Esophagus muscularis mucosa (tissue), 4 donors: ENCODE measurements around the gene LRCOL1. TPM values are rescaled to one million over a fixed set of nuclear protein-coding genes. Genes with fewer than 3 reads are reported as not detected.

ENCODE experiments used
- DNase-seq: peaks from one replicate; pipeline ENCODE4 v3.0.0-alpha.2; 2017; ENCODE audit errors: extremely low spot score
- H3K27ac ChIP-seq, 4 donors: fragments of 200-600 bp; sonication (generic); replicated peaks in 1 of 4; 1 replicate in 3 of 4; 2 replicates in 1 of 4; pipeline ENCODE4 v1.5.1; 2016 to 2019; ENCODE audit warnings: mild to moderate bottlenecking in 1 of 4
- H3K27me3 ChIP-seq, 4 donors: fragments of 200-600 bp; sonication (generic); one replicate each; pipeline versions ENCODE4 v1.5.1 to v1.6.0; 2016 to 2019
- H3K36me3 ChIP-seq, 4 donors: fragments of 200-600 bp; sonication (generic); one replicate each; pipeline ENCODE4 v1.5.1; 2016 to 2019
- H3K4me1 ChIP-seq, 4 donors: fragments of 200-600 bp; sonication (generic); one replicate each; pipeline ENCODE4 v1.5.1; 2016 to 2019
- H3K4me3 ChIP-seq, 4 donors: fragments of 200-600 bp; sonication (generic); 1 replicate in 2 of 4; 2 replicates in 2 of 4; pipeline ENCODE4 v1.5.1; 2016 to 2019; ENCODE audit warnings: mild to moderate bottlenecking in 4 of 4, moderate library complexity in 1 of 4
- H3K9me3 ChIP-seq, 4 donors: fragments of 200-600 bp; sonication (generic); 1 replicate in 3 of 4; 2 replicates in 1 of 4; pipeline ENCODE4 v1.5.1; 2016 to 2019
- EP300 ChIP-seq: sonication (generic); formaldehyde crosslinking; IDR thresholded peaks from one replicate; pipeline ENCODE4 v1.6.1; 2017; ENCODE audit warnings: antibody characterized with exemption
- POLR2A ChIP-seq: fragments of 450-650 bp; IDR thresholded peaks from one replicate; pipeline ENCODE4 v1.6.1; 2017; ENCODE audit warnings: antibody characterized with exemption, moderate library complexity, mild to moderate bottlenecking, low read depth
- POLR2AphosphoS5 ChIP-seq, 2 donors: sonication (generic); formaldehyde crosslinking; IDR thresholded peaks; one replicate each; pipeline ENCODE4 v1.6.1; 2017; ENCODE audit warnings: antibody characterized with exemption in 2 of 2
- WGBS: methylation state at CpG from one replicate; pipeline ENCODE4 v1.1.5; 2018; 5-methylcytosine and 5-hydroxymethylcytosine counted together
- intact Hi-C: fragments of 100-400 bp; cut with DNase I; formaldehyde crosslinking; loops from one replicate; pipeline ENCODE4 v1.15.1; 2023
- total RNA-seq, 4 donors: library from RNA; depleted of rRNA; stranded (reverse); fragments of >200 nt; gene quantifications; one replicate each; pipeline versions ENCODE4 v1.1.0 to v1.2.1, GENCODE V29; 2016
- TF ChIP-seq, protein P1 (sequence below), 3 experiments: fragments of 200-600 bp in 2 of 3; fragments of 450-650 bp in 1 of 3; sonication (generic) in 2 of 3; IDR thresholded peaks; one replicate each; pipeline ENCODE4 v1.5.1; 2017 to 2019; ENCODE audit warnings: antibody characterized with exemption in 3 of 3, mild to moderate bottlenecking in 2 of 3, moderate library complexity in 1 of 3

LRCOL1 gene
- total RNA-seq, 4 donors from 2014 or later: not detected

DNA sequence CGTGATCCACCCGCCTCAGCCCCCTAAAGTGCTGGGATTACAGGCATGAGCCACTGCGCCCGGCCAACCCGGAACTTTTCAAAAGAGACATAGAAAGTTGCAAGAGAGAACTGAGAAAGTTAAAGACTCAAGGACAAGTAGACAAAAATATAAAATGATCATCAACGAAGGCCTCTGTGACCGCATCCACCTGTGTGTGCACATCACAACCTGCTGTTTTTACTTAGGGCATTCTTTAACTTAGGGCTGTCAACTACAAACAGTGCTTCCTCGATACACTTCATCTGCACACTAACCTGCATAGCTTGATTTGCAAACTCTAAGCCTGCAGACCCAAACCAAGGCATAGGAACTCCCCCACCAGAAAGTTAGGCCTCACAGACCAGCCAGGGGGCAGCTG, 23.0 kb upstream of the LRCOL1 start:
- Histone ChIP-seq H3K27ac (no peak overlapping the region), H3K27me3 (no peaks in the 10 kb centered on the region), H3K9me3 (no peaks in the 10 kb centered on the region), H3K4me3 (no peak overlapping the region), H3K4me1 (no peaks in the 10 kb centered on the region), H3K36me3 (peaks cover 44 to 98% (median 93%) of the 10 kb centered on the region in 4 donors)
- 92% methylated on average over 8 of the region's 8 CpGs for whole genome bisulfite sequencing
- no peak for DNase-seq
- TF ChIP-seq, protein P1, sequence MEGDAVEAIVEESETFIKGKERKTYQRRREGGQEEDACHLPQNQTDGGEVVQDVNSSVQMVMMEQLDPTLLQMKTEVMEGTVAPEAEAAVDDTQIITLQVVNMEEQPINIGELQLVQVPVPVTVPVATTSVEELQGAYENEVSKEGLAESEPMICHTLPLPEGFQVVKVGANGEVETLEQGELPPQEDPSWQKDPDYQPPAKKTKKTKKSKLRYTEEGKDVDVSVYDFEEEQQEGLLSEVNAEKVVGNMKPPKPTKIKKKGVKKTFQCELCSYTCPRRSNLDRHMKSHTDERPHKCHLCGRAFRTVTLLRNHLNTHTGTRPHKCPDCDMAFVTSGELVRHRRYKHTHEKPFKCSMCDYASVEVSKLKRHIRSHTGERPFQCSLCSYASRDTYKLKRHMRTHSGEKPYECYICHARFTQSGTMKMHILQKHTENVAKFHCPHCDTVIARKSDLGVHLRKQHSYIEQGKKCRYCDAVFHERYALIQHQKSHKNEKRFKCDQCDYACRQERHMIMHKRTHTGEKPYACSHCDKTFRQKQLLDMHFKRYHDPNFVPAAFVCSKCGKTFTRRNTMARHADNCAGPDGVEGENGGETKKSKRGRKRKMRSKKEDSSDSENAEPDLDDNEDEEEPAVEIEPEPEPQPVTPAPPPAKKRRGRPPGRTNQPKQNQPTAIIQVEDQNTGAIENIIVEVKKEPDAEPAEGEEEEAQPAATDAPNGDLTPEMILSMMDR (IDR thresholded peaks at IDR 0.05): no peak
- TF ChIP-seq POLR2A (no peak), EP300 (no peak), POLR2AphosphoS5 (IDR thresholded peaks at IDR 0.05) (no peak)
- intact Hi-C loops: no loop called here

DNA sequence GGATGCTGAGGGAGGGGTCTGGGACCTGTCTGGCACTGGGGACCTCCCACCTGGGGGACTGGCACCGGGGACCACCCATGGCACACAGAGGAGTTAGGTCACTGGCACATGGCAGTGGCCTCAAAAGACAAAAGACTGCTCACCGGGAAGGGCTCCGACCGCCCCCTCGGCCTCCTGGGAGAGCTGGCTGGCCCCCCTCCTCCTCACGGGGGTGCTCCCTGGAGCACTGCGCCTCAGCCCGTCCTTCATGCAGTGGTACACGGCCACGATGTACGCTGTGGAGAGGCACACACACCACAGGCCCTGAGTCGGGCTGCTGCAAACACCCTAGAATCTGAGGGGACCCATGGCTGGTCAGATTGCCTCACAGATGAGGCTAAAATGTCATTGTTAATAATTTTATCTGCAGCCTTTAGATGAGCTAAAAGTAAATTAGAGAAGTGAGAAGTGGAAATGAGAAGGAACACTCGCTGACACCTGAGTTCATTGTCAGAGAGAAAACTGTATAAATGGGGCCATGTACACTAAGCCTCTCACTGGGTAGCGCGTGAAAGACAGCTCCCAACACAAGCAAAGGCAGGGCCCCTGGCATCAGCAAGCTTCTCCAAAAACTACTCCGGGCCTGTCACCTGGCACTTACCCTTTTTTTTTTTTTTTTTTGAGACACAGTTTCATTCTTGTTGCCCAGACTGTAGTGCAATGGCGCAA, 22.3 kb upstream of the LRCOL1 start:
- Histone ChIP-seq H3K27me3 (no peaks in the 10 kb centered on the region), H3K9me3 (no peaks in the 10 kb centered on the region), H3K4me1 (no peaks in the 10 kb centered on the region), H3K36me3 (peaks cover 43 to 90% (median 87%) of the 10 kb centered on the region in 4 donors), H3K4me3 (no peak overlapping the region), H3K27ac (no peak overlapping the region)
- intact Hi-C loops: no loop called here
- 95% methylated on average over 8 of the region's 17 CpGs for WGBS
- no peak for TF ChIP-seq EP300
- TF ChIP-seq, protein P1 (IDR thresholded peaks at IDR 0.05): no peak
- TF ChIP-seq POLR2AphosphoS5 (IDR thresholded peaks at IDR 0.05): no peak
- no peak for TF ChIP-seq POLR2A
- no peak for DNase-seq

DNA sequence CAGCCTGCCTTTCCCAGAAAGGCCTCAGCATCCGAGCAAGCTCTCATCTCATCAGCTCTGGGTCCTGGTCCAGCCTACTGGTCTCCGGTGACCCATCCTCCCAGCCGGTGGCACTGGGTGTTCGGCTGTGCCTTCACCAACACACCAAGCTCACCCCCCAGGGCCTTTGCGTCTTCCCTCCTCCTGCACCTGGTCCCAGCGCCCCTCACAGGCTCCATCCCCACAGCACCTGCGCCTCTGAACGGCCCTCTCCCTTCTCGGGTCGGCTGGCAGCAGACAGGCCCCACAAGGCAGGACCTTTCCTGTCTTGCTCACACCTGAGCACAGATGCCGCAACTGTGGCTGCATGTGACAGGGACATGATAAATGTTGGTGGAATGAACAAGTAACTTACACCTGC, 21.3 kb upstream of the LRCOL1 start:
- H3K9me3 ChIP-seq: no peaks in the 10 kb centered on the region
- no peak overlapping the region for H3K4me3 ChIP-seq
- no peaks in the 10 kb centered on the region for H3K27me3 ChIP-seq
- TF ChIP-seq, protein P1 (IDR thresholded peaks at IDR 0.05): no peak
- no peak for TF ChIP-seq POLR2A
- no peak for TF ChIP-seq EP300
- TF ChIP-seq POLR2AphosphoS5 (IDR thresholded peaks at IDR 0.05): no peak
- no peak for DNase-seq
- H3K36me3 ChIP-seq: peaks cover 35 to 80% (median 77%) of the 10 kb centered on the region in 4 donors
- 99% methylated on average over 11 of the region's 11 CpGs for WGBS
- no peak overlapping the region for H3K27ac ChIP-seq
- intact Hi-C loops: no loop called here
- H3K4me1 ChIP-seq: no peaks in the 10 kb centered on the region

DNA sequence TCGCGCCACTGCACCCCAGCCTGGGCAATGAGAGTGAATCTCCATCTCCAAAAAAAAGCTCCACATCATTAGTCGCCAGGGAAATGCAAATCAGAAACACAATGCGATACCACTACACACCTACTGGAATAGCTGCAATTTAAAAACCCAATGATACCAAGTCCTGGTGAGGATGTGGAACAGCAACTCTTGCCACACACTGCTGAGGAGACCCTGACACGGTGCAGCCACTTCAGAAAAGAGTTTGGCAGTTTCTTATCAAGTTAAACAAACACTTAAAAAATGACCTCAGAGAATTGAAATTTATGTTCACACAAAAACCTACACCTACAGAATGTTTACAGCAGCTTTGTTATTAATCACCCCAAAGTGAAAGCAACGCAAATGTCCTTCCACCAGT, 20.3 kb upstream of the LRCOL1 start:
- TF ChIP-seq POLR2A (no peak), POLR2AphosphoS5 (IDR thresholded peaks at IDR 0.05) (no peak), EP300 (no peak)
- TF ChIP-seq, protein P1 (IDR thresholded peaks at IDR 0.05): no peak
- no peaks in the 10 kb centered on the region for H3K4me1 ChIP-seq
- 88% methylated on average over 6 of the region's 6 CpGs for WGBS
- H3K27ac ChIP-seq: no peak overlapping the region
- no peaks in the 10 kb centered on the region for H3K9me3 ChIP-seq
- intact Hi-C loops: no loop called here
- H3K27me3 ChIP-seq: no peaks in the 10 kb centered on the region
- no peak for DNase-seq
- no peak overlapping the region for H3K4me3 ChIP-seq
- peaks cover 34 to 76% (median 74%) of the 10 kb centered on the region in 4 donors for H3K36me3 ChIP-seq

DNA sequence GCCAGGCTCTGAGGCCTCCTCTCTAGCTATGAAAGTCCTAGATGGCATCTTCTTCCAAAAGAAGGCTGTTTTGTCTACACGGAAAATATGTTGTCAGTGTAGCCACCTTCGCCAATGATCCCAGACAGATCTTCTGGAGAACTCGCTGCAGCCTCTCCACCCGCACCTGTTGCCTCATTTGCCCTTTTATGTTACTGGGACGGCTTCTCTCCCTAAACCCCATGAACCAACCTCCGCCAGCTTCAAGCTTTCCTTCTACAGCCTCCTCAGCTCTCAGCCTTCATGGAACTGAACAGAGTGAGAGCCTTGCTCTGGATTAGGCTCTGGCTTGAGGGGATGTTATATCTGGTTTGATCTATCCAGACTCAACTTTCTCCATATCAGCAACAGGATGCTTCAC, 18.9 kb upstream of the LRCOL1 start:
- Histone ChIP-seq H3K27me3 (no peaks in the 10 kb centered on the region), H3K9me3 (no peaks in the 10 kb centered on the region), H3K27ac (no peak overlapping the region), H3K36me3 (peaks cover 34 to 76% (median 74%) of the 10 kb centered on the region in 4 donors), H3K4me3 (no peak overlapping the region), H3K4me1 (no peaks in the 10 kb centered on the region)
- intact Hi-C loops: no loop called here
- DNase-seq: no peak
- TF ChIP-seq, protein P1 (IDR thresholded peaks at IDR 0.05): no peak
- TF ChIP-seq EP300 (no peak), POLR2A (no peak), POLR2AphosphoS5 (IDR thresholded peaks at IDR 0.05) (no peak)
- WGBS: 99% methylated on average over 6 of the region's 6 CpGs
